NCI-H187 treated with DMSO at 0.1 percent for 48 hours (cell line): ENCODE data around the gene HK1.

Experiments
- DNase-seq: peaks from one replicate; lab custom pipeline; 2025; lab: John Stamatoyannopoulos, UW

HK1 gene

GRCh38 chr10:69451209-69451783 lies 173.0 kb downstream of the HK1 start, which contains the start of gene TSPAN15:
Gene TSPAN15, plus strand, starts transcription at chr10:69451465. Its CDS starts 130 bp downstream, at chr10:69451595.
- peak; percentile 23 for DNase-seq
